GM23338 (cell line): ENCODE measurements around the gene OTOG. TPM values are rescaled to one million over a fixed set of nuclear protein-coding genes. Genes with fewer than 3 reads are reported as not detected.

ENCODE experiments used
- ATAC-seq: fragments of 200-7000 bp; cut with Tn5 transposase; 3 replicates; pipeline ENCODE4 v1.9.1; 2020
- DNase-seq: peaks from one replicate; pipeline ENCODE4 v3.0.0-alpha.2; 2015; ENCODE audit warnings: low spot score
- H2AFZ ChIP-seq: fragments of 200-600 bp; sonication (generic); 2 replicates; pipeline ENCODE4 v1.8.0; 2016; ENCODE audit warnings: antibody characterized with exemption, mild to moderate bottlenecking, moderate library complexity
- H3F3A ChIP-seq: fragments of 200-600 bp; sonication (generic); replicated peaks from 2 replicates; pipeline ENCODE4 v1.8.0; 2017; ENCODE audit warnings: antibody characterized with exemption, mixed run types, low read depth
- H3K27ac ChIP-seq: fragments of 200-600 bp; sonication (generic); 2 replicates; pipeline ENCODE4 v1.6.1; 2016; ENCODE audit warnings: low read depth
- H3K27me3 ChIP-seq: fragments of 200-600 bp; sonication (generic); 2 replicates; pipeline ENCODE4 v1.8.0; 2016; ENCODE audit warnings: mild to moderate bottlenecking, mixed run types, moderate library complexity; ENCODE audit not compliant: insufficient read depth
- H3K36me3 ChIP-seq: fragments of 200-600 bp; sonication (generic); 2 replicates; pipeline ENCODE4 v1.8.0; 2016; ENCODE audit warnings: mild to moderate bottlenecking; ENCODE audit not compliant: insufficient read depth
- H3K4me1 ChIP-seq: fragments of 200-600 bp; sonication (generic); 2 replicates; pipeline ENCODE4 v1.8.0; 2016; ENCODE audit warnings: mild to moderate bottlenecking, moderate library complexity; ENCODE audit not compliant: insufficient read depth
- H3K4me2 ChIP-seq: fragments of 200-600 bp; sonication (generic); 2 replicates; pipeline ENCODE4 v1.7.1; 2017; ENCODE audit warnings: mixed run types
- H3K4me3 ChIP-seq: fragments of 200-600 bp; sonication (generic); 2 replicates; pipeline ENCODE4 v1.6.1; 2016; ENCODE audit warnings: mixed run types
- H3K79me2 ChIP-seq: fragments of 200-600 bp; sonication (generic); replicated peaks from 2 replicates; pipeline ENCODE4 v1.8.0; 2017; ENCODE audit warnings: mild to moderate bottlenecking; ENCODE audit not compliant: insufficient read depth
- H3K9me2 ChIP-seq: fragments of 200-600 bp; sonication (generic); 2 replicates; pipeline ENCODE4 v1.8.0; 2017; ENCODE audit not compliant: insufficient read depth
- H4K20me1 ChIP-seq: fragments of 200-600 bp; sonication (generic); replicated peaks from 2 replicates; pipeline ENCODE4 v1.8.0; 2017; ENCODE audit warnings: mild to moderate bottlenecking; ENCODE audit not compliant: insufficient read depth
- H3K27ac Mint-ChIP-seq: 2 replicates; pipeline ENCODE4 v1.8.0; 2020; ENCODE audit warnings: inconsistent platforms, mild to moderate bottlenecking, moderate library complexity, mixed read lengths
- H3K27me3 Mint-ChIP-seq: 3 replicates; pipeline ENCODE4 v1.8.0; 2022; ENCODE audit warnings: low read depth, mild to moderate bottlenecking, moderate library complexity, mixed read lengths, inconsistent platforms; ENCODE audit not compliant: insufficient read depth, poor library complexity
- H3K36me3 Mint-ChIP-seq: 3 replicates; pipeline ENCODE4 v1.8.0; 2021; ENCODE audit warnings: low read depth, mild to moderate bottlenecking, inconsistent platforms, moderate library complexity, mixed read lengths
- H3K4me1 Mint-ChIP-seq: 3 replicates; pipeline ENCODE4 v1.8.0; 2020; ENCODE audit warnings: mild to moderate bottlenecking, inconsistent platforms, mixed read lengths
- H3K4me3 Mint-ChIP-seq: 3 replicates; pipeline ENCODE4 v1.8.0; 2021; ENCODE audit warnings: moderate library complexity, mild to moderate bottlenecking, inconsistent platforms, mixed read lengths
- H3K9me3 Mint-ChIP-seq: 3 replicates; pipeline ENCODE4 v1.8.0; 2020; ENCODE audit warnings: moderate library complexity, mild to moderate bottlenecking, inconsistent platforms, mixed read lengths
- CTCF ChIP-seq, 2 experiments: fragments of 200-600 bp in 1 of 2; sonication (generic) in 1 of 2; conservative IDR thresholded peaks; 2 replicates each; pipeline versions ENCODE4 v1.5.1 to v1.6.1; 2016 to 2017; ENCODE audit warnings: antibody characterized with exemption in 2 of 2, low read depth in 2 of 2, mild to moderate bottlenecking in 2 of 2, moderate library complexity in 1 of 2
- EZH2 ChIP-seq: fragments of 200-600 bp; sonication (generic); IDR thresholded peaks from one replicate; pipeline ENCODE4 v1.8.0; 2017; ENCODE audit warnings: antibody characterized with exemption, mild to moderate bottlenecking, low read depth; ENCODE audit not compliant: unreplicated experiment
- EZH2phosphoT487 ChIP-seq: fragments of 200-600 bp; sonication (generic); IDR thresholded peaks from one replicate; pipeline ENCODE4 v1.8.1; 2018; ENCODE audit warnings: antibody characterized with exemption; ENCODE audit not compliant: unreplicated experiment
- POLR2AphosphoS5 ChIP-seq: IDR thresholded peaks from 2 replicates; pipeline ENCODE4 v1.6.1; 2016; ENCODE audit warnings: antibody characterized with exemption, low read depth
- REST ChIP-seq: IDR thresholded peaks from one replicate; pipeline ENCODE4 v1.6.1; 2018; ENCODE audit warnings: antibody characterized with exemption; ENCODE audit not compliant: unreplicated experiment
- ZNF114 ChIP-seq: fragments of 250-450 bp; sonication (Bioruptor Pico); IDR thresholded peaks from 2 replicates; pipeline ENCODE4 v1.5.0; 2020; ENCODE audit warnings: mild to moderate bottlenecking, moderate library complexity
- ZNF331 ChIP-seq: fragments of 250-450 bp; sonication (Bioruptor Pico); IDR thresholded peaks from 2 replicates; pipeline ENCODE4 v1.5.0; 2020; ENCODE audit warnings: low read depth, mild to moderate bottlenecking, moderate library complexity
- ZNF462 ChIP-seq: fragments of 250-450 bp; sonication (Bioruptor Pico); IDR thresholded peaks from 2 replicates; pipeline ENCODE4 v1.5.0; 2020; ENCODE audit warnings: mild to moderate bottlenecking, moderate library complexity
- polyA plus RNA-seq: library from polyadenylated mRNA; unstranded; fragments of >200 nt; fragmentation: Nextera tagmentation; extraction: Ambion mirVana; gene quantifications from 2 replicates; pipeline ENCODE4 v1.2.1, GENCODE V29; 2016
- total RNA-seq: library from RNA; depleted of rRNA; stranded (reverse); fragments of >200 nt; shearing (Covaris generic); gene quantifications from 2 replicates; pipeline ENCODE4 v1.2.3, GENCODE V29; 2014

OTOG gene
- total and polyA plus RNA-seq, 2 experiments from 2014 or later = 0.40 to 0.52 TPM

- TF ChIP-seq REST = no peak
Measured at GRCh38 chr11:17543041-17543440, 4.0 kb upstream of the OTOG start (continued).

DNA sequence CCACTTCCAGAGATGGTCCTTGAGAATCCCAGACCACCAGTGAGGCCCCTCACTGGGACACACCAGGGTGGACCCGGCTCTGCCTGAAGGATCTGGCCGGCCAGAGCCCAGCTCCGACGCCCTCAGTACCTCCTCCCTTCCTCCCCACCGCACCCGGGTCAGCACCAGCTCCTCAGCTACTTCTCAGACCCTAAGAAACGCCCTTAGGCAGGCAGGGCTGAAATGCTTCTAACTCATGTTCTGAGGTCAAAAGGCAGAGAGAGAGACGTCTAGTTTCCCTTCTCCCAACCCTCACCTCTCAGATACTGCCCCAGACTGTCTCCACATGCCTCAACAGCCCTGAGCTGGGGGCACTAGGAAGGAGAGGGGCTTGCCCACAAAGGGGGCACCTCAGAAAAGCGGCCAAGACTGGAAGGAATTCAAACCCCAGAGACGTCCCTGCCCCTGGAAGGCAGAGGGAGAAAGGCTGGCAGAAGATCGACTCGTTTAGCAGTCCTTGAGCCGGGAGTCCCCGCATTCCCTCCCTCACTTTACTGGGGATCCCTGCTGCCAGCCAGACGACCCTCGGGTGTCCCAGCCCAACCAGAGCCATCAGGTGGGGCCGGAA is 3.4 kb upstream of the OTOG start:
- no peaks in the 10 kb centered on the region for H3K36me3 ChIP-seq
- peaks cover 21% of the 10 kb centered on the region for H3K4me1 ChIP-seq
- H4K20me1 ChIP-seq = no peaks in the 10 kb centered on the region
- no peaks in the 10 kb centered on the region for H3F3A ChIP-seq
- ATAC-seq (peak; percentile 1), DNase-seq (peak; percentile 34)
- no peaks in the 10 kb centered on the region for H3K9me3 Mint-ChIP-seq
- peaks cover 48% of the 10 kb centered on the region for H3K4me1 Mint-ChIP-seq
- H3K36me3 Mint-ChIP-seq = no peaks in the 10 kb centered on the region
- H3K4me3 ChIP-seq = peak overlapping the region; percentile 89
- H2AFZ ChIP-seq = peak overlapping the region; percentile 99
- no peak overlapping the region for H3K27ac ChIP-seq
- H3K27me3 Mint-ChIP-seq = peaks cover 24% of the 10 kb centered on the region
- peak overlapping the region; percentile 72 for H3K4me3 Mint-ChIP-seq
- peaks cover 13% of the 10 kb centered on the region for H3K27me3 ChIP-seq
- peak overlapping the region; percentile 93 for H3K4me2 ChIP-seq
- no peak overlapping the region for H3K27ac Mint-ChIP-seq
- H3K79me2 ChIP-seq = no peaks in the 10 kb centered on the region
- no peaks in the 10 kb centered on the region for H3K9me2 ChIP-seq
- TF ChIP-seq EZH2 (no peak), REST (no peak), POLR2AphosphoS5 (no peak), EZH2phosphoT487 (no peak), ZNF114 (CRISPR knock-in tag) (no peak), CTCF (conservative IDR thresholded peaks at IDR 0.05; ENCODE audit: low read depth in 2 of 2) (no peak), ZNF462 (CRISPR knock-in tag) (no peak), ZNF331 (CRISPR knock-in tag) (no peak)
